ENCODE data around the gene FAM204A. TPM values are rescaled to one million over a fixed set of nuclear protein-coding genes. Genes with fewer than 3 reads are reported as not detected.

Gene FAM204A
- total and polyA plus RNA-seq, 8 donors = 39.7 to 86.6 (median 72.9) TPM

GRCh38 chr10:118272767-118273166 lies 69.4 kb downstream of the FAM204A start:
- no peak for TF ChIP-seq CTCF (IDR thresholded peaks at IDR 0.05)
- intact Hi-C loops (cut with DNase I) = no loop called here
- ATAC-seq (no peak), DNase-seq (no peak)
- Histone ChIP-seq H3K4me1 (no peaks in the 10 kb centered on the region), H3K27me3 (peaks cover 0 to 34% of the 10 kb centered on the region in 2 donors), H3K4me3 (no peak overlapping the region), H3K9me3 (peaks cover 0 to 3% of the 10 kb centered on the region in 2 donors), H3K27ac (no peak overlapping the region), H3K36me3 (no peaks in the 10 kb centered on the region)

- no peaks in the 10 kb centered on the region for H3K4me1 ChIP-seq
- no peaks in the 10 kb centered on the region for H3K9me3 ChIP-seq
- intact Hi-C loops (cut with DNase I) = no loop called here
- H3K36me3 ChIP-seq = no peaks in the 10 kb centered on the region
- H3K4me3 ChIP-seq = no peak overlapping the region
- DNase-seq = peak in 2 of 4 donors; percentile 19 to 23
- TF ChIP-seq CTCF (IDR thresholded peaks at IDR 0.05) = no peak
- no peak for ATAC-seq
- H3K27me3 ChIP-seq = peaks cover 0 to 38% of the 10 kb centered on the region in 2 donors
- peak overlapping the region in 1 of 2 donors; percentile 39 for H3K27ac ChIP-seq
Observed at GRCh38 chr10:118272149-118272721, 69.9 kb downstream of the FAM204A start.

GRCh38 chr10:118271671-118272070 lies 70.5 kb downstream of the FAM204A start:
- Histone ChIP-seq H3K9me3 (no peaks in the 10 kb centered on the region), H3K27ac (peak overlapping the region in 1 of 2 donors; percentile 39), H3K4me3 (no peak overlapping the region), H3K36me3 (no peaks in the 10 kb centered on the region), H3K4me1 (no peaks in the 10 kb centered on the region), H3K27me3 (peaks cover 0 to 39% of the 10 kb centered on the region in 2 donors)
- DNase-seq = peak in 1 of 4 donors; percentile 16
- intact Hi-C loops (cut with DNase I) = no loop called here
- ATAC-seq = no peak
- TF ChIP-seq CTCF (IDR thresholded peaks at IDR 0.05) = no peak

GRCh38 chr10:118266098-118266748 lies 75.9 kb downstream of the FAM204A start:
- ATAC-seq = no peak
- peaks cover 7 to 46% of the 10 kb centered on the region in 2 donors for H3K27me3 ChIP-seq

More at GRCh38 chr10:118266098-118266748, 75.9 kb downstream of the FAM204A start:
- Histone ChIP-seq H3K36me3 (no peaks in the 10 kb centered on the region), H3K4me3 (no peak overlapping the region), H3K4me1 (no peaks in the 10 kb centered on the region), H3K27ac (no peak overlapping the region), H3K9me3 (no peaks in the 10 kb centered on the region)
- DNase-seq = no peak
- no peak for TF ChIP-seq CTCF (IDR thresholded peaks at IDR 0.05)
- intact Hi-C loops (cut with DNase I) = no loop called here
